ENCODE data around the gene B4GALNT1.

B4GALNT1 gene

GRCh38 chr12:57577981-57578758 lies 54.8 kb downstream of the B4GALNT1 start:
- no peak for TF ChIP-seq CTCF (IDR thresholded peaks at IDR 0.05; ENCODE audit: borderline replicate concordance, insufficient read depth, low read depth, low read length)
- no peak overlapping the region for H3K4me3 ChIP-seq (ENCODE audit: low read depth, low read length)

- no peak overlapping the region for H3K4me3 ChIP-seq (ENCODE audit: low read depth, low read length)
These were observed 56.3 kb downstream of the B4GALNT1 start for GRCh38 chr12:57576613-57577160.

More at GRCh38 chr12:57576613-57577160, 56.3 kb downstream of the B4GALNT1 start:
- TF ChIP-seq CTCF (IDR thresholded peaks at IDR 0.05; ENCODE audit: borderline replicate concordance, insufficient read depth, low read depth, low read length), result no peak
